ENCODE results near the gene GBA3. TPM values are rescaled to one million over a fixed set of nuclear protein-coding genes. Genes with fewer than 3 reads are reported as not detected.

GBA3 gene
- total RNA-seq, 1 donor from 2014 or later, result not detected

Other genes with a start within 250 kb of the GBA3 start
- 23.3 TPM for gene ADGRA3, start 176.9 kb upstream of the GBA3 start, total RNA-seq